HTR-8/SVneo (cell line): ENCODE measurements around the gene STUM.
"Not testable (repeated sequence)": the region's sequence is repeated elsewhere in the genome, so short reads cannot be mapped to it uniquely, and the experiment has no call there.

Experiments used
- DNase-seq: peaks from one replicate; pipeline ENCODE4 v3.0.0; 2011; ENCODE audit warnings: low spot score, mixed read lengths; ENCODE audit not compliant: insufficient read length
- FAIRE-seq: peaks from 2 replicates; lab custom pipeline; 2011; peaks lifted over from hg19 to GRCh38; lab: Jason Lieb, UNC

Gene STUM, protein sequence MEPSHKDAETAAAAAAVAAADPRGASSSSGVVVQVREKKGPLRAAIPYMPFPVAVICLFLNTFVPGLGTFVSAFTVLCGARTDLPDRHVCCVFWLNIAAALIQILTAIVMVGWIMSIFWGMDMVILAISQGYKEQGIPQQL

DNA sequence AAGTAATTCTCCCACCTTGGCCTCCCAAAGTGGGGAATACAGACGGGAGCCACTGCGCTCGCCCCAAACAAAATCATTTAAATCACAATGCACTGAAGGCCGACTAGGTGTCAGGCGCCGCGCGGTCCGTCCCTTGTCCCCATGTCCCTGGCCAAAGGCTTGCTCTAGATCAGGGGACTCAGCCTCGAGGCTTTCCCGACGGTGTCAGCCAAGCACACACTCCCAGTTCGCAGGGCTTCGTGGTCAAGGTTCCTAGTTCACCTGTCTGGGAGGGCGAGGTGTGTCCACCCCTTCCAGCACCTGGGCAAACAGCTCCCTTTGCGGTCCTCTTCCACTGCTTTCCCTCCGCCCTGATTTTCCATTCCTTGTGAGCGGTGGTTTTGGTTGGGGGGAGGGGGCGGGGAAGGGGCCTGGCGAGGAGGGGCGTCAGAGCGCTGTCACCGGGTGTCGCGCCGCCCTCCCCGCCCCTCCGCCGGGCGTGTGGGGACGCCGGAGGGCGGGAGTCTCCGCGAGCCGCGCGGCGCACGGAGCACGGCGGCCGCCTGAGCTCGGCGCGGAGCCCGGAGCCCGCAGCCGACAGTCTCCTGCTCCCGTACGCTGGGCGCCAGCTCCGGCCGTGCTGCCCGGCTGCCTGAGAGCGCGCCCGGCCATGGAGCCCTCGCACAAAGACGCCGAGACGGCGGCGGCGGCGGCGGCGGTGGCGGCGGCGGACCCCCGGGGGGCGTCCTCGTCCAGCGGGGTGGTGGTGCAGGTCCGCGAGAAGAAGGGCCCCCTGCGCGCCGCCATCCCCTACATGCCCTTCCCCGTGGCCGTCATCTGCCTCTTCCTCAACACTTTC lies at the start of gene STUM:
TSS of gene STUM (plus strand) at position 509 of the 838 bp plus-strand sequence. CDS start at position 650, 141 bp downstream.
- FAIRE-seq (no peak), DNase-seq (no peak)

DNA sequence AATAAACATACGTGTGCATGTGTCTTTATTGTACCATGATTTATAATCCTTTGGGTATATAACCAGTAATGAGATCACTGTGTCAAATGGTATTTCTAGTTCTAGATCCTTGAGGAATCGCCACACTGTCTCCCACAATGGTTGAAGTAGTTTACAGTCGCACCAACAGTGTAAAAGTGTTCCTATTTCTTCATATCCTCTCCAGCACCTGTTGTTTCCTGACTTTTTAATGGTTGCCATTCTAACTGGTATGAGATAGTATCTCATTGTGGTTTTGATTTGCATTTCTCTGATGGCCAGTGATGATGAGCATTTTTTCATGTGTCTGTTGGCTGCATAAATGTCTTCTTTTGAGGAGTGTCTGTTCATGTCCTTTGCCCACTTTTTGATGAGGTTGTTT lies 48.9 kb upstream of the STUM start:
- not testable (repeated sequence) for DNase-seq, FAIRE-seq

DNA sequence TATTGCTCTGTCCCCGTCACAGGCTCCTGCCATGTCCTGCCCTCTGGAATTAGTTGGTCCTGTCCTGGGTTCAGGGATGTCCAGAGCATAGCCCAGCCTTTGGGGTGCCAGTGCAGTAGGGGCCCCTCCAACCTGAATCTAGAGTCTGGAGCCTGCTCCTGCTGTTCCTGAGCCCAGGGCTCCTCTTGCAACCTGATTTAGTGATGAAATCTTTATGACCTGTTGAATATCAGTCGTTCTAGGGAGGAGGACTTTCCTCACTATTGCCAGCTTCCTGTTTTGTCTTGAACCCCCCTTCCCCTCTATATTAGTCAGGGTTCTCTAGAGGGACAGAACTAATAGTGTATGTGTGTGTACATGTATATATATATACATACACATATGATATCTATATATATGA lies 42.5 kb upstream of the STUM start:
- no peak for FAIRE-seq
- DNase-seq = no peak

DNA sequence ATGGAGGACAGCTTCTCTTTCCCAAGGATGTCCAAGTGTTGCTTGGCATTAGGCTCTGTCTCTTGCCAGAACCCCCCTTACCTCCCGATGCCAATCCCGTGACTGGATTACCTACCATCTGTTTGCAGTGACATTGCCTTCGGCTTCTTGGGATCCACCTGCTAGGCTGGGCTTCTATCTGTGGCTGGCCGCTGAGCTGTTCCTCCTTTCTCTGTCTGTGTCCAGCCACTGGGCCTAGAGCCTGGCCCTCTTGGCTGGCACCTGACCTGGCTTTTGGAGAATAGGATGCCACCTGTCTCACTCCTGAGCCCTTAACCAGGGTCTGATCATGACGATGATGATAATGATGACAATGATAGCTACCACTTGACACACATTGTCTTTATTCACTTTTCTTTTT lies 41.6 kb upstream of the STUM start:
- DNase-seq = no peak
- FAIRE-seq = no peak

DNA sequence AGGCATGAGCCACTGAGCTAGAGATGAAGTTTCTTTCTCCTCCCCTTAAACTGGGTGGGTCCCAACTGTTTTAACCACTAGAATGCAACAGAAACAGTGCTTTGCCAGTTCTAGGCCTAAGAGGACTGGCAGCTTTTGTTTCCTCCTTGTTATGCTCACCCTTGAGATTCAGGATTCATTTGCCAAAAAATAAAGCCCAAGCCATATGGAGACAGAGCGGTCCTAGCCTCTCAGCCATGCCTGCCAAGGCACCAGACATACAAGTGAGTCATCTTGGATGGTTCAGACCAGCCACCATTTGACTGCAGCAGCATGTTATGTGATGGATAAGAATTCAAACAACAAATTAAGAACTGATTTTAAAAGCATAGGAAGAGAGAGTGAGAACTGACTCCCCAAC lies 38.1 kb upstream of the STUM start:
- FAIRE-seq (no peak), DNase-seq (no peak)

DNA sequence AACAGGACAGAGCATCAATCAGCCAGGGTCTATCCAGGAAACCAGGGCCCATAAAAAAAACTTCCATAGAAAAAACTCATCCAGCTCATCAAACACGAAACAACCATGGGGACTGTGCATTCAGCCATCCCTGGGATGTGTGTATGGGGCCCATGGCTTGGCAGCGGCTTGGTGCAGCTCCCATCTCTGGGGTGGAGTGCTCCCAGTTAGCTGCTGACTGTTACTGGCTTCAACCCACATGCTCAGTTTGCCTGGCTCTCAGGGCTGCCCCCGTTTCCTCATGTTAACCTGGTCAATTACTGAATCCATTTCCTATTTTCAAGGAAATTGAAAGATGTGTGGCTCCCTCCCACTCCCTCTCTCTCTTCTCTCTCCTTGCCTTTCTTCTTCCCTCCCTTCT lies 37.3 kb upstream of the STUM start:
- no peak for DNase-seq
- FAIRE-seq = no peak

DNA sequence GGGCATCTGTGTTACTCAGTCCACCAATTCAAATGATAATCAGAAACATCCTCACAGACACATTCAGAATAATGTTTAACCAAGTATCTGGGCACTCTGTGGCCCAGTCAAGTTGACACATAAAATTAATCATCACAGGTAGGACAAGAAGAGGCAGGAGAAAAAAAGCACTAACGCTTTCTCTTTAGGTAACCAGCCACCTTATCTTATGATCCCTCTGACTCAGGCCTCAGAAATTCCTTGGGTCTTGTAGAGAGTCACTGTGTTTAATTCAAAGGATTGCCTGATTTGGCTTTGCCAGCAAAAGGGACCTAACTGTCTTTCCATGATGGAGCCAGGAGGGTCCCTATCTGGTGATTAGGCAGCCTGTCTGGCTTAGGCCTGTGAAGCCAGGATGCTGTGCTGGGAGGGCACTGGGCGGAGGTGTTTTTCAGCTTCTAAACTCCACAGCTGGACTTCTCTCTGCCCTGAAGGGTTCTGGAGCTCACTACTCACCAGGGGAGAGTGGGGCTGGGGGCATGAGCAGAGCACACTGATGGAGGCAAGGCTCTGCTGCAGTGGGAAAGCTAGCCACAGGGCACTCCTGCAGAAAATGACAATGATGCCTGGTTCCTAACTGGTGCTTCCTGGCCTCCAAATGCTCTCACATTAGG lies 36.4 kb upstream of the STUM start:
- DNase-seq (no peak), FAIRE-seq (no peak)

DNA sequence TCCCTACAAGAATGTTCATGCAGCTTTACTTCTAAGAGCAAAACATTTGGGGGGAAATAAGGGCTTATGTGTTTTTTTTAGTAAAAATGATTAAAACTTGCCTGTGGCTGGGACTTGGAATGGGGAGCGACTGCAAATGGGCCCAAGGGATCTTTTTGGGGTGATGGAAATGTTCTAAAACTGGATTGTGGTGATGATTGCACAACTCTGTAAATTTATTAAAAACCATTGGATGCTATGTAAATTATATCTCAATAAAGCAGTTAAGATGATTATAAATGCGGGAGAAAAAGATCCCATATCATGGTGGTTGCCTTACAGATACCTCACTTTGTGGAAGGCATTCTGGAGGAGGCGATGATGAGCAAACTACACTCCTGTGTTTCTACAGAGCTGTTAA lies 30.2 kb upstream of the STUM start:
- DNase-seq = no peak
- FAIRE-seq = no peak

DNA sequence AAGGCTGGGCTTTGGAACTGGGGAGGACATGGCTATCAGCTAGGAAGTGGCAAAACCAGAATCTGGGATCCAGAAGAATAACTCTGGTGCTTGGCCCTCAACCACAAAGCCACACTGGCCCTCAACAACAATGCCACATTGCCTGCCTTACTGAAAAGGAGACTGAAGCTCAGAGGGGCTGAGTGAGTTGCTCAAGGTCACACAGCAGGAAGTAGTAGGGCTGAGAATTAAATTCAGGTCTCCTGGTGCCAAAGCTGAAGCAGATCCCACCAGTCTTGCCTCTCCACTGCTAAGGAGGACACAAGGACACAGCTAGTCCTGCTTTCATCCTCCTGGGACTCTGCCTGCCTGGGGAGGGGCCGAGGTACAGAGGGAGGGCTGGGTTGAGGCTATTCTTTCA lies 29.4 kb upstream of the STUM start:
- FAIRE-seq (no peak), DNase-seq (no peak)

DNA sequence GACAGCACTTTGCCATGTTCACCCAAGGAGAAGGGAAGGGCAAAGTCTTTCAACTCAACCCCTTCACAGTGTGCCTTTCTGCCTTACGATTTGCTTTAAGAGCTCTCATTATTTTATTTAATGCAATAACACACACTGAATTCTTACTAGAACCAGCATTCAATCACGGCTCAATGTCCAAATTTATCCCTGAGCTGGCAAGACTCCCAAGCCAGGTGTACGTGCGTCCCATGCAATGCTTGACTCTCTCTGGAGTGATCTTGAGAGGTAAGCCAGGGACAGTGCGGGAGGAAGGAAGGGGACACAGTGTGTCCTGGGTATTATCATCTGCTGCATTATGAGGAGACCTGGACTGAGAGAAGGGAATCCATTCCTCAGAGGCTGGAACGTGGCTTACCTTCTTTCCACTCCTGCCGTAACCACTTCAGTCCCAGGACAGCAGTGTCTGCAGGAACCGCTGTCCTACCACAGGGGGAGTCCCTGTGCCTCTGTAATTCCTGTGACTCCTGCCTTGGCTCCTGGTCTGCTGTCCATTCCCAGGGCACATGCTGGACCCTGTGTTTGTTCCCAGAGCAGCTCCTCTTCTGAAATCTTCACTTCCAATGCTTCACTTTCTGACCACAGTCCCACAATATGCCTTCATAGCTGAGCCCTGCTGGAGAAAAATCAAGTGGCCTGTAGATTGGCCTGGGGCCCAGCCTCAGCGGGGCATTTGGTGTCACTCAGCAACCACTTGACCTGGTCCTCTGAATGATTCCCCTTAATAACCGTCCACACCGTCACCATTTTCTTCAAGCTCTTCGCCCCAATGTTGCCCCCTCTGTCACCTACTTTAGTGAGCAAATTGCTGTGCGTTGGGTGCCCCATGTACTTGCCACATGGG lies 28.6 kb upstream of the STUM start:
- DNase-seq = no peak
- no peak for FAIRE-seq

DNA sequence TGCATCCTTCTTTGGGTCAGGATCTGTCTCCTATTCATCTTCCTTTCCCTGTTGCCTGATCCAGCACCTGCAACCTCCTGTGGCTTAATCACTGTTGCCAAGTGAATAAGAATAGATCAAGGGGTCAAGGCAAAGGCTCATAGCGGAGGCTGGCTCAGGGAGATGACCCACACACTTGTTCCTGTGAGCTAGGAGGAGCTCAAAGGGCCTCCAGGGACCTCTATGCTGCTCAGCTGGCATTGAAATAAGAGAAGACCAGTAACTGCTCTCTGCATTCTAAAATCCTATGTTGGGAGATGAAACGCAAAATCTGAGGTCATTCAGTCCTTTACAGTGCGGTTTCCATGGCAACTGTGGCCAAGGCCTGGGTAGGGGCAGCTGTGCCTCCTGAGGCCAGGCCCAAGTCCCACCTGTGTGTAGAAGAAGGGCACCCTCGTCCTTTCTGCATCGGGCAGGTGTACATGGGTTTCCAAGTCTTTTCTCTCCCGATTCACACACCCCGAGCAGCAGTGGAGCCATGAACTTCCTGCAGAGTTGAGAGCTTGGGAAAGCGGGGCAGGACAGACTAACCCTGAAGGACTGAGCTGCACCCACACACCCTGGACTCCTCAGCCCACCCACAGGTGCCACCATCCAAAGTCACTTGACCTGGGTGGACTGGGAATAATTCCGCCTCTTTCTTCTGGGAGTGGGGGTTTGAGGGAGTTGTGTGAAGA lies 27.8 kb upstream of the STUM start:
- no peak for DNase-seq

DNA sequence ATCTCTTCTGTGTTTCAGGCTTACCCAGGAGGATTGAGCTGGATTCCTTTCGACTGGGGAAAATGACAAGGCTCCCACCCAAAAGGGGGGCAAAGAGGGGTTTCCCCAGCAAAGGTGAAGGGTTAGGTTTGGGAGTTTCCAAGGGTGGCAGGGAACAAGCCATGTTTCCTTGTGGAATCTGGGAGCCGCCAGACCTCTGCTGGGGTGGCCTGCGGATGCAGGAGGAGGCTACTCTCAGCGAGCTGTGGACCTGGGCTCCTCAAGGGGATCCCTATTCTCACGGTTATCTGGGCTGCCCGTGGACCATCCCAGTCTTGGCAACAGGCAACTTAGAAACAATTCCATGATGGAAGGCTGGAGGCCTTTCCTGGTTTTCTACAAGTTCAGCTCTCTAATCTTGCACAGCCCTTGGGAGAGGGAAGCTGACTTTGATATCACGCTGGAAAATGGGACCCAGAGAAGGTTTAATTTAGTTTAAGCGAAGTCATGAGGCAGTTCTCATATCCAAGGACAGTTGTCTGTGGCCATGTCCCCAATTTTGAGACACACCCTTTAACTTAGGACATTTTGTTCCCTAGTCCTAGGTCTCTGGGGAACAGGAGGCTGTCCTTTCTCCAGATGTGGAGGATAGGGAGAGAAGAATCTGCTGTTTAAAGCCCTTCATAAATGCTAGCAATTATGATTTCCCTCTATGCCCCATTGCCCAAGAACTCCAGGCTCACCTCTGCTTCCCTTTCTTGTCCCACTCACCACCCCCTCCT lies 24.7 kb upstream of the STUM start:
- DNase-seq (no peak), FAIRE-seq (no peak)

More for the DNA sequence above, 27.8 kb upstream of the STUM start:
- FAIRE-seq = no peak

DNA sequence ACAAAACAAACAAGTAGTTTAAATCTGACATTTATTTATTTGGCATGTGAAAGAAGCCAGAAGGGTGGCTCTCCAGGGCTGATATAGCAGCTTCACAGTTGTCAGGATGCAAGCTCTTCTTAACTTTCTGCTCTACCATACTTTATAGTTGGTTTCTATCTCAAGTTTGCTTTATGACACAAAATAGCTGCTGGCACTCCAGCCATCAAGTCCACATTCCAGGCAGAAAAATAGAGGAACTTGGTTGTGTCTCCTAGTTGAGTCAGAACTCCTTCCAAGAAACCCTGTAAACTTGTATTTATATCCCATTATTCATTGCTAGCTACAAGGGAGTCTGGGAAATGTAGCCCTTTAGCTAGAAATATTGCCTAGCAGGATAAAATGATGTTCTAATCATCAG lies 24.0 kb upstream of the STUM start:
- FAIRE-seq (no peak), DNase-seq (no peak)

DNA sequence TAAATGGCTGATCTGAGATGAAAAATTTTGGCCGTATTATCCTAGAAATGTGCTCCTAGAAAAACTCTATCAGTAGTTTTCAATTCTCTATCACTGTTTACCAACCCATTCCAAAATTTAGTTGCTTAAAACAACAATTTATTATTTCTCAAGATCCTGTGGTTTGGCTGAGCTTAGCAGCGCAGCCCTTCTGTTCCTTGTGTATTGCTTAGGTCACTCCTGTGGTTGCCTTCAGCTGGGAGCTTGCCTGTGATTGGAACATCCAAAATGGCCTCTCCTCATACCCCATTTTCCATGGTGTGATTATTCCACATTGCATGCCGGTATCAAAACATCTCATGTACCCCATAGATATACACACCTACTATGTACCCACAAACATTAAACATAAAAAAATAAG lies 22.8 kb upstream of the STUM start:
- DNase-seq = no peak
- no peak for FAIRE-seq

DNA sequence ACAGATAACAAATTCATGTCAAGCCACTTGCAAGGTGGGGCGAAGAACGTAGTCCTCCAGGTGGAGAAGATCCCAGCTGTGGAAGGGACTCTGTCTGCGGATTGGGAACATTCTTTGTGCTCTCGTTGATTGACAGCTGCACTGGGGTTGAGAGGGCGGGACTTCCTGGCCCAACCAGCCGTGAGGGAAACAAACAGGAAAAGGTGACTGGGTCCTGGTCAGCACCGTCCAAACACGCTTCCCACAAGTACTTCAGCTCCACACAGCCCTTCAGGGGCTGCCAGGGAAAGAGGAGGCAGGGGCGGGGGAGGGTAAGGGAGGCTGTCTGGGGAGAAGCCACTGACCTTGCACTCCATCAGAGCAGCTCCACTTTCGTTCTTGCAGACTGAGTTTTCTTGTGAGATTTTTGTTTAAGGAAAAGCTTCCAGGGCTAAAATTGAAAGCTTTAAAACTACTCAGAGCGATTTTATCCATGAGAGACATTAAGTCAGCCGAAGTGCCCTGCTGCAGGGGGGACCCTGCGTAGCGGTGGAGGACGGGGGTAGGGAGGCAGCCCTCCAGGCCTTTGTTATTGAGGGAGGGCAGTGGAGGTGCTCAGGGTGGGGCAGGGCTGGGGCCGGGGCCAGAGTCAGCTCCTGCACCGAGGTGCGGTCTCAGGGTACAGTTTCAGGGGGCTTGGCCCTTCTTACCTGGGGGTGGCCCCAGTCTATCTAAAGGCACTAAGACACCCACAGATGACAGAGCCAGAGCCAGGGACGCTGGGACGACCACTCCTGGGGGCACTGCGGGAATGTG lies 21.6 kb upstream of the STUM start:
- FAIRE-seq (no peak), DNase-seq (no peak)

DNA sequence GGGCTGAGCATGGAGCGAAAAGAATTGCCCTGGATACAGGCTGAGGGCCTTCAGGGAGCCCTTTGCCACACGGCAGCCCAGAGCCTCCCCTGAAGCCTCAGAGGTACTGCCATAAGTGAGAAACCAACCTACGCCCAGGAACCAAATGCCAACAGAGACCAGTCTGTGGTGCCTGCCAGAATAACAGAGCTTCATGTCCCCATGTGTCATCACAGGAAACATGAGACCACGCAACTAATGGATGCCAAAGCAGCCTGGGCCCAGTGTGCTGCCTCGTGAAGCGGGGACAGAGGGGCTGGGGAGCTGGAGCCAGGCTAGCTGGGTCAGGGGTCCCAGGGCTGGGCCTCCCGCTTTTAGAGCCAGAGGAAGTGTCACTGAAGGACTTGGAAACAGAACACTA lies 18.7 kb upstream of the STUM start:
- FAIRE-seq (no peak), DNase-seq (no peak)

DNA sequence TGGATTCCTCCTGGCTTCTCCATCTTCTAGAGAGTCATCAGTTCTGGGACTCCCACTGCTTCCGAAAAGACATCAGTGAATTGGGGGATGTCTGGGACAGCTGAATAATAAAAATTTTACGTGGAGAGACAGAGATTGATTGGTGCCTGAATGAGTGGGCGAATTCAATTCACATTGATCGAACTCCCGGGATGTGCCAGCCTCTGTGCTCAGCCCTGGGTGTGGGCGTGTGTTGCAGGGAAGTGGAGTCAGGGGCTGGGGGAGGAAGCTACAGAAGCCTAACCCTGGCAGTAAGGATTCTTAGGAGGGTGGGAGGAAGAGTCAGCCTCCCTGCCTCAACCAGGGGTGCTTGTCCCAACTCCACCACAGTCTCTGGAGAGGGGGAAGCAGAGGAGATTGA lies 18.0 kb upstream of the STUM start:
- DNase-seq = no peak
- FAIRE-seq = no peak

DNA sequence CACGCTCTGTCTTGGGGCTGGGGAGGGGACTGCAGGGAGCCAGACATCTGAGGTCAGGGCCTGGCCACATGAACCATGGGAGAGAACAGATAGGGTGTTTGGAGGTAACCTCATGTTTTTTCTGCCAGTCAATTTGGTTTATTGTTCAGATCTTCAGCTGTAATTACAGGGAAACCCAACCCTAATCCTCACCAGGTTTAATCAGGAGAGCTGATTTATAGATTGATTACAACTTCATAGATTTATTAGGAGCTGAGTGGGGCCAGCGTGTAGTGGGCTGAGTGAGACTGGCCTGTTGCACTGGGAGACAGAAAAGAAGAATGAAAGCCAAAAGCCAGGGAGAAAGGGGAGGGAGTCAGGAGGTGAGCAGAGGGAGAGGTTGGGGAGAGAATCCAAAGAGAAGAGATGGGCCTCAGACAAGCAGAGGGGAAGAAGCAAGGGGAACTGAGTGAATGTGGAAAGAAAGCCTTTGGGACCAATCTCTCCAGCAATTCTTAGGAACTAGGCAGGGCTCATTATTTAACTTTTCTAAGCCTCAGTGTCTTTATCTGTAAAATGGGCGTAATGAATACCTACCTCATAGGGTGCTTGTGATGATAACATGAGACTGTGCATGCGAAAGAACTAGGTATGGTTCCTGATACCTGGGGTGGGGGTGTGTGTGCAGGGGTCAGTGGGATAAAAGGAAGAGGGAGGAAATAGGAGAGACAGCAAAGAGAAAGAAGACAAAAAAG lies 17.0 kb upstream of the STUM start:
- FAIRE-seq (no peak), DNase-seq (no peak)
